Measurements from ENCODE around the gene ZNF761. TPM values are rescaled to one million over a fixed set of nuclear protein-coding genes. Genes with fewer than 3 reads are reported as not detected.

The ZNF761 gene
- 18.7 and 21.4 TPM in 2 replicates for polyA plus RNA-seq (2011; rRNA removed)
- 6.4 and 6.7 TPM in 2 replicates for polyA plus RNA-seq (2012; cell fraction: cytosol; rRNA removed)
- 6.5 and 8.8 TPM in 2 replicates for polyA plus RNA-seq (2012; cell fraction: nucleus; rRNA removed)
- 6.6 to 7.9 TPM (median 7.4 TPM) in 3 replicates for polyA plus RNA-seq (2017; fragmentation: RNase III; extraction: RNeasy Plus Mini Kit Qiagen cat#74134 plus additional on column Dnase treatment)
- polyA minus RNA-seq (2011; rRNA and poly(A)+ RNA removed) = 5.2 and 6.2 TPM in 2 replicates

DNA sequence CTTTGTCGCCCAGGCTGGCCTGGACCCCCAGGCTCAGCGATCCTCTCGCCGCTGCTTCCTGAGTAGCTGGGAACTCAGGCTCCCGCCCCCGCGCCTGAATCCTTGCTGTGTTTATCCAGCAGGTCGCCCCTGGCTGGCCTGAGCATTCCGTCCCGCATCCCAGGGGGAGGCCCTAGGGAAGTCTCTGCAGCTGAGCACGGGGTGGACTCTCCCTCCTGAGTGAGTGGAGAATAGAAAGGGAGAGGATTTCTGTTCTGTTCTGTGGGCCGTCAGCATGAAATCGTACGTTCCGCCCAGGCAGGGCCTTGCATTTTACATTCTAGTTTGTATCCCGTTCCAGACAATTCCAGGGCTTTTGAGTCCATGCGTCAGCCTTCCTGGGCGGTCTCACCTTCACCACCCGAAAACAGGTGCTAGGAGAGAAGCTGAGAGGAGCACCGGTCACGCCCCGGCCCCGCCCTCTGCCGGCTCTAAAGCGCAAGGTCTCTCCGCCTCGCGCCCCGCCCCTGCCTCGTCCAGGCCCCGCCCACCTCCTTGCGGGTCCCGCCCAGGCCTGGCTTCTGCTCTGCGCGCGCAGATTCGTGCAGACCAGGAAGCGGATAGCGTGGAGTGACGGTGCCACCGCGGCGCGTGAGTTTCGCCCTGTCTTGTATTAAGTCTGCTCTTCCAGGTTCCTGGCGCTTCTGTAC, at the start of gene ZNF761:
Gene ZNF761, plus strand, starts transcription at position 586 of the 689 bp plus-strand sequence. CDS start 15,285 bp downstream, outside the sequence.
- Histone ChIP-seq H3K4me1 (no peaks in the 10 kb centered on the region), H3K9me3 (peaks cover 56% of the 10 kb centered on the region), H3K4me2 (peak within 1 kb of the TSS; percentile 84), H3K4me3 (peak within 1 kb of the TSS; percentile 68), H3K27ac (peak within 1 kb of the TSS; percentile 72 to 83)
- ChIA-PET CTCF (no interaction called here), POLR2A (no interaction called here)
- FAIRE-seq (no peak), ATAC-seq (peak; percentile 99), DNase-seq (ENCODE audit: low read depth in 1 of 2, low spot score in 1 of 2) (peak; percentile 58 to 94)
- 44% methylated on average over 24 of the region's 46 CpGs for WGBS (ENCODE audit: missing lambda C conversion rate)
- no peak for TF ChIP-seq NPAS2 (CRISPR knock-in tag; IDR thresholded peaks at IDR 0.05; ENCODE audit: borderline replicate concordance)
- TF ChIP-seq HOXB13 (CRISPR knock-in tag; IDR thresholded peaks at IDR 0.05; ENCODE audit: low read depth) = no peak
- 0 out of 2 replicates have a peak, but pooled peaks have one; percentile 2 for TF ChIP-seq E2F6 (IDR thresholded peaks at IDR 0.05; ENCODE audit: borderline replicate concordance, low read depth)
- TF ChIP-seq ELK1 (IDR thresholded peaks at IDR 0.05; ENCODE audit: low read depth, low read length) = no peak
- TF ChIP-seq, protein P1, sequence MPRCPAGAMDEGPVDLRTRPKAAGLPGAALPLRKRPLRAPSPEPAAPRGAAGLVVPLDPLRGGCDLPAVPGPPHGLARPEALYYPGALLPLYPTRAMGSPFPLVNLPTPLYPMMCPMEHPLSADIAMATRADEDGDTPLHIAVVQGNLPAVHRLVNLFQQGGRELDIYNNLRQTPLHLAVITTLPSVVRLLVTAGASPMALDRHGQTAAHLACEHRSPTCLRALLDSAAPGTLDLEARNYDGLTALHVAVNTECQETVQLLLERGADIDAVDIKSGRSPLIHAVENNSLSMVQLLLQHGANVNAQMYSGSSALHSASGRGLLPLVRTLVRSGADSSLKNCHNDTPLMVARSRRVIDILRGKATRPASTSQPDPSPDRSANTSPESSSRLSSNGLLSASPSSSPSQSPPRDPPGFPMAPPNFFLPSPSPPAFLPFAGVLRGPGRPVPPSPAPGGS (IDR thresholded peaks at IDR 0.05) = 0 out of 3 replicates have a peak, but pooled peaks have one; percentile 41
- no peak for TF ChIP-seq ZNF302 (CRISPR knock-in tag; IDR thresholded peaks at IDR 0.05)
- TF ChIP-seq PHF8 (IDR thresholded peaks at IDR 0.05; ENCODE audit: borderline replicate concordance, low read depth) = no peak
- peak; percentile 82 for TF ChIP-seq POLR2A (IDR thresholded peaks at IDR 0.05; ENCODE audit: low read length)
- no peak for TF ChIP-seq EHF (CRISPR knock-in tag; IDR thresholded peaks at IDR 0.05)
- TF ChIP-seq MYC (IDR thresholded peaks at IDR 0.05; ENCODE audit: borderline replicate concordance, low read length) = 0 out of 2 replicates have a peak, but pooled peaks have one; percentile 44
- TF ChIP-seq, protein P2, sequence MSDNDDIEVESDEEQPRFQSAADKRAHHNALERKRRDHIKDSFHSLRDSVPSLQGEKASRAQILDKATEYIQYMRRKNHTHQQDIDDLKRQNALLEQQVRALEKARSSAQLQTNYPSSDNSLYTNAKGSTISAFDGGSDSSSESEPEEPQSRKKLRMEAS (IDR thresholded peaks at IDR 0.05) = peak; percentile 70
- no peak for TF ChIP-seq ZSCAN20 (CRISPR knock-in tag; IDR thresholded peaks at IDR 0.05)
- no peak for TF ChIP-seq RARB (CRISPR knock-in tag; IDR thresholded peaks at IDR 0.05)
- peak in 1 of 2 experiments; percentile 25; a peak in 1 of 5 replicates for TF ChIP-seq JUN (IDR thresholded peaks at IDR 0.05)
- TF ChIP-seq FOXS1 (CRISPR knock-in tag; IDR thresholded peaks at IDR 0.05) = no peak
- TF ChIP-seq RFX5 (IDR thresholded peaks at IDR 0.05) = no peak

GRCh38 chr19:53388168-53388567, 43.6 kb upstream of the ZNF761 start:
- no peak for DNase-seq (ENCODE audit: low read depth in 1 of 2, low spot score in 1 of 2)
- Histone ChIP-seq H3K4me3 (no peak overlapping the region), H3K27ac (no peak overlapping the region), H3K9me3 (peaks cover 87% of the 10 kb centered on the region), H3K4me1 (no peaks in the 10 kb centered on the region), H3K4me2 (no peak overlapping the region)
- CTCF ChIA-PET = no interaction called here
- ATAC-seq = no peak
- POLR2A ChIA-PET = no interaction called here
- WGBS (ENCODE audit: missing lambda C conversion rate) = 26% methylated on average over 3 of the region's 3 CpGs
- no peak for FAIRE-seq
- TF ChIP-seq NR3C1 (IDR thresholded peaks at IDR 0.05) (no peak), NFE2L2 (conservative IDR thresholded peaks at IDR 0.05; ENCODE audit: low read length) (no peak), TP53 (CRISPR knock-in tag; IDR thresholded peaks at IDR 0.05) (no peak), RCOR1 (IDR thresholded peaks at IDR 0.05; ENCODE audit: low read depth, low read length) (no peak), ZNF302 (CRISPR knock-in tag; IDR thresholded peaks at IDR 0.05) (no peak), HOXB5 (CRISPR knock-in tag; IDR thresholded peaks at IDR 0.05) (no peak), HEYL (CRISPR knock-in tag; IDR thresholded peaks at IDR 0.05) (no peak), HOXB13 (CRISPR knock-in tag; IDR thresholded peaks at IDR 0.05; ENCODE audit: low read depth) (no peak), JUN (IDR thresholded peaks at IDR 0.05) (no peak), KDM5A (IDR thresholded peaks at IDR 0.05) (no peak), HDAC2 (IDR thresholded peaks at IDR 0.05) (no peak), SREBF2 (IDR thresholded peaks at IDR 0.05) (no peak)
